CD14-positive monocyte (primary cell): ENCODE data around the gene EXOC6B. TPM values are rescaled to one million over a fixed set of nuclear protein-coding genes. Genes with fewer than 3 reads are reported as not detected.

Experiments used
- DNase-seq, 3 donors: peaks; one replicate each; pipeline ENCODE4 v3.0.0-alpha.2; 2011 to 2022
- H2AFZ ChIP-seq: 2 replicates; pipeline ENCODE4 v1.6.0; 2012; ENCODE audit warnings: mild to moderate bottlenecking, low read depth, low read length, inconsistent platforms; ENCODE audit not compliant: insufficient read depth, poor library complexity, severe bottlenecking
- H3K27ac ChIP-seq, 2 donors: 1 replicate in 1 of 2; 2 replicates in 1 of 2; pipeline ENCODE4 v1.5.1; 2012 to 2013; ENCODE audit warnings: low read length in 2 of 2, control low read depth in 1 of 2, inconsistent platforms in 1 of 2, low read depth in 1 of 2, mild to moderate bottlenecking in 1 of 2
- H3K27me3 ChIP-seq, 2 donors: one replicate each; pipeline versions ENCODE4 v1.6.0 to v1.6.1; 2011 to 2013; ENCODE audit warnings: low read length in 2 of 2; ENCODE audit not compliant: control insufficient read depth in 2 of 2, insufficient read depth in 2 of 2
- H3K36me3 ChIP-seq, 2 donors: replicated peaks in 1 of 2; 1 replicate in 1 of 2; 2 replicates in 1 of 2; pipeline versions ENCODE4 v1.5.1 to v1.6.1; 2012 to 2013; ENCODE audit warnings: low read length in 2 of 2, control low read depth in 1 of 2, inconsistent platforms in 1 of 2, mild to moderate bottlenecking in 1 of 2; ENCODE audit not compliant: insufficient read depth in 2 of 2, control insufficient read depth in 1 of 2
- H3K4me1 ChIP-seq, 2 donors: 1 replicate in 1 of 2; 2 replicates in 1 of 2; pipeline versions ENCODE4 v1.5.1 to v1.6.1; 2012 to 2013; ENCODE audit warnings: low read length in 2 of 2, control low read depth in 1 of 2, inconsistent platforms in 1 of 2, mild to moderate bottlenecking in 1 of 2, moderate library complexity in 1 of 2; ENCODE audit not compliant: insufficient read depth in 2 of 2, control insufficient read depth in 1 of 2
- H3K4me2 ChIP-seq: replicated peaks from 2 replicates; pipeline ENCODE3; 2012; ENCODE audit warnings: low read length, moderate library complexity, mild to moderate bottlenecking; ENCODE audit not compliant: poor library complexity, severe bottlenecking; ENCODE audit errors: extremely low read depth
- H3K4me3 ChIP-seq, 3 experiments: fragments of 200-600 bp in 1 of 3; sonication (generic) in 1 of 3; replicated peaks in 1 of 3; 1 replicate in 2 of 3; 2 replicates in 1 of 3; pipeline ENCODE4 v1.5.1; 2011 to 2013; ENCODE audit warnings: low read length in 3 of 3, mild to moderate bottlenecking in 3 of 3, control low read depth in 2 of 3, low read depth in 2 of 3, inconsistent platforms in 1 of 3, moderate library complexity in 1 of 3
- H3K79me2 ChIP-seq: 2 replicates; pipeline ENCODE4 v1.6.0; 2012; ENCODE audit warnings: mild to moderate bottlenecking, control low read depth, inconsistent platforms, low read length, moderate library complexity; ENCODE audit not compliant: insufficient read depth
- H3K9ac ChIP-seq: 2 replicates; pipeline ENCODE4 v1.6.0; 2017; ENCODE audit warnings: low read length, mild to moderate bottlenecking; ENCODE audit not compliant: insufficient read depth, poor library complexity, severe bottlenecking
- H3K9me3 ChIP-seq, 2 donors: replicated peaks in 1 of 2; 1 replicate in 1 of 2; 2 replicates in 1 of 2; pipeline versions ENCODE4 v1.5.1 to v1.6.1; 2012 to 2013; ENCODE audit warnings: low read length in 2 of 2, control low read depth in 1 of 2; ENCODE audit not compliant: control insufficient read depth in 1 of 2, insufficient read depth in 1 of 2
- H4K20me1 ChIP-seq: 2 replicates; pipeline ENCODE4 v1.6.0; 2012; ENCODE audit warnings: mild to moderate bottlenecking, low read length, control low read depth, moderate library complexity; ENCODE audit not compliant: insufficient read depth
- H3K27ac Mint-ChIP-seq, 7 donors: one replicate each; pipeline ENCODE4 v1.8.0; 2020; ENCODE audit warnings: mild to moderate bottlenecking in 7 of 7, mixed read lengths in 7 of 7, moderate library complexity in 6 of 7, inconsistent platforms in 2 of 7
- H3K27me3 Mint-ChIP-seq, 3 donors: one replicate each; pipeline ENCODE4 v1.8.0; 2021 to 2022; ENCODE audit warnings: low read depth in 3 of 3, mild to moderate bottlenecking in 3 of 3, mixed read lengths in 3 of 3, moderate library complexity in 3 of 3, inconsistent platforms in 1 of 3
- H3K36me3 Mint-ChIP-seq, 2 donors: one replicate each; pipeline ENCODE4 v1.8.0; 2020; ENCODE audit warnings: mixed read lengths in 2 of 2, inconsistent platforms in 1 of 2, mild to moderate bottlenecking in 1 of 2
- H3K4me1 Mint-ChIP-seq: one replicate; pipeline ENCODE4 v1.8.0; 2020; ENCODE audit warnings: mild to moderate bottlenecking, mixed read lengths
- H3K4me3 Mint-ChIP-seq, 2 donors: one replicate each; pipeline ENCODE4 v1.8.0; 2020; ENCODE audit warnings: mild to moderate bottlenecking in 2 of 2, mixed read lengths in 2 of 2, moderate library complexity in 1 of 2
- H3K9me3 Mint-ChIP-seq, 7 donors: one replicate each; pipeline ENCODE4 v1.8.0; 2020 to 2022; ENCODE audit warnings: mixed read lengths in 7 of 7, mild to moderate bottlenecking in 6 of 7, moderate library complexity in 6 of 7, inconsistent platforms in 2 of 7
- WGBS: methylation state at CpG from one replicate; pipeline ENCODE4 v1.1.5; 2013; ENCODE audit warnings: missing lambda C conversion rate; ENCODE audit not compliant: insufficient coverage; 5-methylcytosine and 5-hydroxymethylcytosine counted together
- intact Hi-C, 2 donors: fragments of 100-400 bp; cut with micrococcal nuclease; formaldehyde crosslinking; loops; one replicate each; pipeline versions ENCODE4 v1.15.0 to v1.15.1; 2023
- polyA plus RNA-seq, 3 donors: library from polyadenylated mRNA; depleted of rRNA in 1 of 3; unstranded in 2 of 3; stranded (reverse) in 1 of 3; fragments of 300-500 nt in 2 of 3; fragments of >200 nt in 1 of 3; fragmentation: Illumina TruSeq in 2 of 3; gene quantifications; 1 replicate in 2 of 3; 2 replicates in 1 of 3; pipeline ENCODE4 v1.2.3, GENCODE V29; 2012 to 2021
- TF ChIP-seq, protein P1 (sequence below): fragments of 200-600 bp; IDR thresholded peaks from one replicate; pipeline ENCODE4 v1.8.0; 2022; ENCODE audit warnings: antibody characterized with exemption, mild to moderate bottlenecking

Gene EXOC6B
- polyA plus RNA-seq, 3 donors: 1.8 to 2.8 (median 2.1) TPM

GRCh38 chr2:72181616-72182015 is 644.2 kb downstream of the EXOC6B start:
- H3K4me1 ChIP-seq: no peaks in the 10 kb centered on the region
- H3K27me3 ChIP-seq: no peaks in the 10 kb centered on the region
- H3K4me1 Mint-ChIP-seq: no peaks in the 10 kb centered on the region
- H3K9me3 Mint-ChIP-seq: peaks cover 0 to 15% (median 1%) of the 10 kb centered on the region in 7 donors
- H3K9ac ChIP-seq: no peak overlapping the region
- no peak overlapping the region for H3K27ac Mint-ChIP-seq
- no peak for DNase-seq
- TF ChIP-seq, protein P1, sequence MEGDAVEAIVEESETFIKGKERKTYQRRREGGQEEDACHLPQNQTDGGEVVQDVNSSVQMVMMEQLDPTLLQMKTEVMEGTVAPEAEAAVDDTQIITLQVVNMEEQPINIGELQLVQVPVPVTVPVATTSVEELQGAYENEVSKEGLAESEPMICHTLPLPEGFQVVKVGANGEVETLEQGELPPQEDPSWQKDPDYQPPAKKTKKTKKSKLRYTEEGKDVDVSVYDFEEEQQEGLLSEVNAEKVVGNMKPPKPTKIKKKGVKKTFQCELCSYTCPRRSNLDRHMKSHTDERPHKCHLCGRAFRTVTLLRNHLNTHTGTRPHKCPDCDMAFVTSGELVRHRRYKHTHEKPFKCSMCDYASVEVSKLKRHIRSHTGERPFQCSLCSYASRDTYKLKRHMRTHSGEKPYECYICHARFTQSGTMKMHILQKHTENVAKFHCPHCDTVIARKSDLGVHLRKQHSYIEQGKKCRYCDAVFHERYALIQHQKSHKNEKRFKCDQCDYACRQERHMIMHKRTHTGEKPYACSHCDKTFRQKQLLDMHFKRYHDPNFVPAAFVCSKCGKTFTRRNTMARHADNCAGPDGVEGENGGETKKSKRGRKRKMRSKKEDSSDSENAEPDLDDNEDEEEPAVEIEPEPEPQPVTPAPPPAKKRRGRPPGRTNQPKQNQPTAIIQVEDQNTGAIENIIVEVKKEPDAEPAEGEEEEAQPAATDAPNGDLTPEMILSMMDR: no peak
- peaks cover 0 to under 1% of the 10 kb centered on the region in 2 donors for H3K9me3 ChIP-seq
- H3K36me3 Mint-ChIP-seq: no peaks in the 10 kb centered on the region
- H3K4me2 ChIP-seq: no peak overlapping the region
- H2AFZ ChIP-seq: no peak overlapping the region
- no CpG with 5 or more reads among the region's 2 CpGs for WGBS
- no peak overlapping the region for H3K4me3 ChIP-seq
- intact Hi-C loops: no loop called here
- no peaks in the 10 kb centered on the region for H3K36me3 ChIP-seq
- no peaks in the 10 kb centered on the region for H3K79me2 ChIP-seq
- no peaks in the 10 kb centered on the region for H4K20me1 ChIP-seq
- no peak overlapping the region for H3K27ac ChIP-seq
- no peak overlapping the region for H3K4me3 Mint-ChIP-seq
- H3K27me3 Mint-ChIP-seq: peaks cover 0 to 2% (median 0%) of the 10 kb centered on the region in 3 donors

DNA sequence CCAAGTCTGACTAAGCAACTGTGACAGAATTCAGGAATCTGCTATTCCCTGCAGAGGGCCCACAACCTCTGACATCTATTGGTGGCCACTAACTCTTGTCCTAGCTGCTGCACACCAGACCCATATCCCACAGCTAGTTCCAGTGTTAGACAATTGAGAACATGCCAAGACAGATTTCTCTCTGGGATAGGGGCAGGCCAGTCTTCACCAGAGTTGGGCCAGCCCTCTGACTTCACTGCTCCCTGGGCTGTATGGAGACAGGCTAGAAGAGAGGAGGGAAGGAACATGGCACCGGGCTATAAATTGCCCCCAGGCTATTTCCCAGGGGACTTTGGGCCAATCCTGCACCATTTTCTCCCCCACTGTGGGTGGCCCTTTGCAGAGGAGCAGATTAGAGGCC is 645.5 kb downstream of the EXOC6B start:
- intact Hi-C loops: no loop called here
- Mint-ChIP-seq H3K4me1 (no peaks in the 10 kb centered on the region), H3K4me3 (no peak overlapping the region), H3K27me3 (peaks cover 0 to 2% (median 1%) of the 10 kb centered on the region in 3 donors), H3K36me3 (no peaks in the 10 kb centered on the region), H3K9me3 (peaks cover 0 to 13% (median 2%) of the 10 kb centered on the region in 7 donors), H3K27ac (no peak overlapping the region)
- Histone ChIP-seq H2AFZ (no peak overlapping the region), H4K20me1 (no peaks in the 10 kb centered on the region), H3K9ac (no peak overlapping the region), H3K79me2 (no peaks in the 10 kb centered on the region), H3K27me3 (no peaks in the 10 kb centered on the region), H3K4me2 (no peak overlapping the region), H3K27ac (no peak overlapping the region), H3K4me1 (no peaks in the 10 kb centered on the region), H3K4me3 (no peak overlapping the region), H3K36me3 (no peaks in the 10 kb centered on the region), H3K9me3 (no peaks in the 10 kb centered on the region)
- no peak for DNase-seq
- TF ChIP-seq, protein P1: no peak
- WGBS: no CpG with 5 or more reads among the region's 1 CpG
